GM03348 (cell line): ENCODE measurements around the gene LIME1.
"Not testable (repeated sequence)": the region's sequence is repeated elsewhere in the genome, so short reads cannot be mapped to it uniquely, and the experiment has no call there.

ENCODE experiments used
- DNase-seq: peaks from one replicate; pipeline ENCODE4 v3.0.0; 2012; ENCODE audit warnings: low spot score

LIME1 gene

GRCh38 chr20:63708301-63709148, 27.9 kb upstream of the LIME1 start:
- DNase-seq, result peak; percentile 18

GRCh38 chr20:63709149-63709527, 27.3 kb upstream of the LIME1 start:
- no peak for DNase-seq

GRCh38 chr20:63711085-63711645, 25.3 kb upstream of the LIME1 start:
- no peak for DNase-seq

GRCh38 chr20:63712191-63712590, 24.3 kb upstream of the LIME1 start:
- DNase-seq, result no peak

DNA sequence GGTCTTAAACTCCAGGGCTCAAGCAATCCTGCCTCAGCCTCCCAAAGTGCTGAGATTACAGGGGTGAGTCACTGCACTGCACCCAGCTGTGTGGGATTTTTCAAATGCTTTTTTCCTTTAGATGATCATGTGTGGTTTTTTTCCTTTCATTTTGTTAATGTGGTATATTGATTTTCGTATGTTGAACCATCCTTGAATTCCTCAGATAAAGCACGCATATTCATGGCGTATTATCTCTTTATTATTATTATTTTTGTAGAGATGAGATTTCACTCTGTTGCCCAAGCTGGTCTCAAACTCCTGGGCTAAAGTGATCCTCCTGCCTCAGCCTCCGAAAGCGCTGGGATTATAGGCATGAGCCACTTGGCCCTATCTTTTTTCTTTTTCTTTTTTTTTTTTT, 21.6 kb upstream of the LIME1 start:
- no peak for DNase-seq

- DNase-seq, result no peak
These were observed 17.5 kb upstream of the LIME1 start for GRCh38 chr20:63718996-63719395.

DNA sequence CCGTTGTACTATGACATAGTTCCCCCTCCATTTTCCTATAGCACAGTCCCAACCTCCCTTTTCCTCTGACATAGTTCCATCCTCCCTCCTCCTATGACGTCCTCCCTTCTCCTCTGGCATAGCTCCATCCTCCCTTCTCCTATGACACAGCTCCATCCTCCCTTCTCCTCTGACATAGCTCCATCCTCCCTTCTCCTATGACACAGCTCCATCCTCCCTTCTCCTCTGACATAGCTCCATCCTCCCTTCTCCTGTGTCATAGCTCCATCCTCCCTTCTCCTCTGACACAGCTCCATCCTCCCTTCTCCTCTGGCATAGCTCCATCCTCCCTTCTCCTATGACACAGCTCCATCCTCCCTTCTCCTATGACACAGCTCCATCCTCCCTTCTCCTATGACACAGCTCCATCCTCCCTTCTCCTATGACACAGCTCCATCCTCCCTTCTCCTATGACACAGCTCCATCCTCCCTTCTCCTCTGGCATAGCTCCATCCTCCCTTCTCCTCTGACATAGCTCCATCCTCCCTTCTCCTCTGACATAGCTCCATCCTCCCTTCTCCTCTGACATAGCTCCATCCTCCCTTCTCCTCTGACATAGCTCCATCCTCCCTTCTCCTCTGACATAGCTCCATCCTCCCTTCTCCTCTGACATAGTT, 13.4 kb upstream of the LIME1 start:
- DNase-seq, result not testable (repeated sequence)

GRCh38 chr20:63730189-63730733, 6.2 kb upstream of the LIME1 start:
- DNase-seq, result not testable (repeated sequence)

DNA sequence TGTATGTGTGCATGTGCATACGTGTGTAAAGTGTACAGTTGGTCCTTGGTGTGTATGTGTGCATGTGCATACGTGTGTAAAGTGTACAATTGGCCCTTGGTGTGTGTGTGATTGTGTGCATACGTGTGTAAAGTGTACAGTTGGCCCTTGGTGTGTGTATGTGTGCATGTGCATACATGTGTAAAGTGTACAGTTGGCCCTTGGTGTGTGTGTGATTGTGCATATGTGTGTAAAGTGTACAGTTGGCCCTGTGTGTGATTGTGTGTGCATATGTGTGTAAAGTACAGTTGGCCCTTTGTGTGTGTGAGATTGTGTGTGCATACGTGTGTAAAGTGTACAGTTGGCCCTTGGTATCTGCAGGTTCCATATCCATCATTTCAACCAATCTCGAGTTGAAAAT, 5.1 kb upstream of the LIME1 start:
- DNase-seq, result no peak

DNA sequence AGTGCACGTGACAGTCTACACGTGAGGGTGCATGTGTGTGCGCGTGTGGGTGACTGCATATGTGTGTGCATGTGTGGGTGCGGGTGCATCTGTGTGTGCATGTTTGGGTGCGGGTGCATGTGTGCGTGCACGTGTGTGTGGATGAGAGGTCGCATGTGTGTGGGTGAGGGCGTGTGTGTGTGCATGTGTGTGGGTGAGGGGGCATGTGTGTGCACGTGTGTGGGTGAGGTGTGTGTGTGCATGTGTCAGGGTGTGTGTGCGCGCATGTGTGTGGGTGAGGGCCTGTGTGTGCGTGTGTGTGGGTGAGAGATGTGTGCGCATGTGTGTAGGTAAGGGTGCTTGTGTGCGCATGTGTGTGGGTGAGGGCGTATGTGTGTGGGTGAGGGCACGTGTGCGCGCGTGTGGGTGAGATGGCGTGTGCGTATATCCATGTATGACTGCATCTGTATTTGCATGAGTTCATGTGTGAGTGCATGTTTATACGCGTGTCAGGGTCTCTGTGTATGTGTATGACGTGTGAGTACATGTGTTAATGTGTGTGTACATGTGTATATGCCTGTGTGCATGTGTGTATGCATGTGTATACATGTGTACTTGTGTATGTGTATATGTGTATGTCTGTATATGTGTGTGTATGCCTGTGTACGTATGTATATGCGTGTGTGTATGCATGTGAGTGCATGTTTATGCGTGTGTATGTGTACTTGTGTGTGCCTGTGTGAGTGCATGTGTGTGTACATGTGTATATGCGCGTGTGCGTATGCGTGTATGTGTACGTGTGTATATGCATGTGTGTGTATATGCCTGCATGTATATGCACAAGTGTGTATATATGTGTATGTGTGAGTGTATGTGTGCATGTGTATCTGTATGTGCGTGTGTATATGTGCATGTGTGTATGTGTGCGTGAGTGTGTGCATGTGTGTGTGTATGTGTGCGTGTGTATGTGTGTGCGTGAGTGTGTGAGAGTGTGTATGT, 4.1 kb upstream of the LIME1 start:
- DNase-seq, result no peak

DNA sequence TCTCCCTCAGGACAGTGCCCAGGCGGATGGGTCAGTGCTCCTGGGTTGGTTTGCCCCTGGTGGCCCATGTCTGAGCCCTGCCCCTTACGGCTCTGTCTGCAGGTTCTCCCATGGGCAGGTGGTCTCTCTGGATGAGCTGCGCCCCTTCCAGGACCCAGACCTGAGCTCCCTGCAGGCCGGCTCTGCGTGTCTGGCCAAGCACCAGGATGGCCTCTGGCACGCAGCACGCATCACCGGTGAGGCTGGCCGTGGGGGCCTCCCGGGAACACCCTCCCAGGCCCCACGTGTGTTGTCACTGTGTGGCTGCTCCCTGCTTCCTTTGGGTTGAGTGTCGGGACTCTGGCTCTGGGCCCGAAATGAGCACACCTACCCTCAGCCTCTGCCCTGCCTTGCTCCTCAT, 3.3 kb upstream of the LIME1 start:
- DNase-seq, result no peak

DNA sequence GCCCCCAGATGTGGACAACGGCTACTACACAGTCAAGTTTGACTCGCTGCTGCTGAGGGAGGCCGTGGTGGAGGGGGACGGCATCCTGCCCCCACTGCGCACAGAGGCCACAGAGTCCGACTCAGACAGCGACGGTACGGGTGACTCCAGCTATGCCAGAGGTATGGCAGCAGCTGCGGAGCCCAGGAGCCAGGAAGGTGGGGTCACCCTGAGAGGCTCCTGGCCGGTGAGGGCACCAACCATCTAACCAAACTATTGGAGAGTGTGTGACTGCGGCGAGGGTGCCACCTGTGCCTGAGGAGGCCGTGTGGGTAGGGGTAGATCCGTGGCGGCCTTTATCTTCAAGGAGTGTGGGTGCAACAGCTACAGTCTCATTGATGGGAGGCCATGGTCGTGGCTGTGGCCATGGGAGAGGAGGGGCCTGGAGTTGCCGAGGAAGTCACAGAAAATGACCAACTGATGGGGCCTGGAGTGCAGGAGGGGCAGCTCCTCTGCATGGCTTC, 2.8 kb upstream of the LIME1 start:
- no peak for DNase-seq

- DNase-seq, result no peak
These were observed 2.1 kb upstream of the LIME1 start for GRCh38 chr20:63734111-63734945.

GRCh38 chr20:63734946-63735858, 1.3 kb upstream of the LIME1 start:
- no peak for DNase-seq

- DNase-seq, result peak; percentile 8
These were observed 630 bp downstream of the LIME1 start for GRCh38 chr20:63736893-63737694.

GRCh38 chr20:63737695-63737944, 1.2 kb downstream of the LIME1 start:
- DNase-seq, result no peak

DNA sequence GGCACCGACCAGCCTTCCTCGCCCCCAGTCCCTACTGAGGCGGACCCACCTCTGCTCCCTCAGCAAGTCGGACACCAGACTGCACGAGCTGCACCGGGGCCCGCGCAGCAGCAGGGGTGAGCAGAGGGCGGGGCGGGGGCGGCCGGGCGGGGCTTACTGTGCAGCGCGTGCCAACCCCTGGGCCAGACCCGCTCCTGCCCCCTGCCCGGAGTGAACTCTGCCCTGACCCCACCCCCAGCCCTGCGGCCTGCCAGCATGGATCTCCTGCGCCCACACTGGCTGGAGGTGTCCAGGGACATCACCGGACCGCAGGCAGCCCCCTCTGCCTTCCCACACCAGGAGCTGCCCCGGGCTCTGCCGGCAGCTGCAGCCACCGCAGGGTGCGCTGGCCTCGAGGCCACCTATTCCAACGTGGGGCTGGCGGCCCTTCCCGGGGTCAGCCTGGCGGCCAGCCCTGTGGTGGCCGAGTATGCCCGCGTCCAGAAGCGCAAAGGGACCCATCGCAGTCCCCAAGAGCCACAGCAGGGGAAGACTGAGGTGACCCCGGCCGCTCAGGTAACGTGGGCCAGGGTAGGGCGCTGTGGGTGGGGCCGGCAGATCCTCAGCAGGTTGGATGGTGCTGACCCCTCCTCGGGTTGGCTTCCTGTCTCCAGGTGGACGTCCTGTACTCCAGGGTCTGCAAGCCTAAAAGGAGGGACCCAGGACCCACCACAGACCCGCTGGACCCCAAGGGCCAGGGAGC, 1.7 kb downstream of the LIME1 start:
- no peak for DNase-seq

DNA sequence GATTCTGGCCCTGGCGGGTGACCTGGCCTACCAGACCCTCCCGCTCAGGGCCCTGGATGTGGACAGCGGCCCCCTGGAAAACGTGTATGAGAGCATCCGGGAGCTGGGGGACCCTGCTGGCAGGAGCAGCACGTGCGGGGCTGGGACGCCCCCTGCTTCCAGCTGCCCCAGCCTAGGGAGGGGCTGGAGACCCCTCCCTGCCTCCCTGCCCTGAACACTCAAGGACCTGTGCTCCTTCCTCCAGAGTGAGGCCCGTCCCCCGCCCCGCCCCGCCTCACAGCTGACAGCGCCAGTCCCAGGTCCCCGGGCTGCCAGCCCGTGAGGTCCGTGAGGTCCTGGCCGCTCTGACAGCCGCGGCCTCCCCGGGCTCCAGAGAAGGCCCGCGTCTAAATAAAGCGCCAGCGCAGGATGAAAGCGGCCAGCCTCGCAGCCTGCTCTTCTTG, 2.2 kb downstream of the LIME1 start:
- no peak for DNase-seq
